ENCODE measurements around the gene GFRA4.

Gene GFRA4

GRCh38 chr20:3681931-3682781, 19.0 kb upstream of the GFRA4 start, which contains the start of gene ADAM33:
ADAM33 (minus strand) TSS chr20:3682010; CDS start chr20:3682004, 6 bp downstream.
- no peak within 1 kb of the TSS for H2BK5ac ChIP-seq (ENCODE audit: low read depth, low read length, poor library complexity)
- peak within 1 kb of the TSS; percentile 38 for H3K18ac ChIP-seq (ENCODE audit: low read length)
- peak within 1 kb of the TSS; percentile 16 for H2AK5ac ChIP-seq (ENCODE audit: low read length)
- H3K4me1 ChIP-seq (ENCODE audit: control insufficient read depth in 1 of 2, insufficient read depth in 2 of 2, low read length in 2 of 2), result peaks cover 29 to 32% of the 10 kb centered on the region in 2 experiments
- H3K9ac ChIP-seq (ENCODE audit: low read length), result peak within 1 kb of the TSS; percentile 20
- no peaks in the 10 kb centered on the region for H3K36me3 ChIP-seq (ENCODE audit: control insufficient read depth in 1 of 2, insufficient read depth in 2 of 2, low read length in 2 of 2)
- H4K91ac ChIP-seq (ENCODE audit: low read depth, low read length), result peak within 1 kb of the TSS; percentile 65
- H3K23ac ChIP-seq (ENCODE audit: low read length), result no peak within 1 kb of the TSS
- H2AFZ ChIP-seq (ENCODE audit: insufficient read depth, low read length, poor library complexity), result peak within 1 kb of the TSS; percentile 89
- no CpG with 5 or more reads among the region's 65 CpGs for WGBS (ENCODE audit: extremely low coverage, insufficient coverage, insufficient read length)
- peak within 1 kb of the TSS; percentile 30 for H2BK120ac ChIP-seq (ENCODE audit: insufficient read depth, low read length, poor library complexity)
- no peaks in the 10 kb centered on the region for H3K9me3 ChIP-seq (ENCODE audit: insufficient read depth, low read depth, low read length)
- peak within 1 kb of the TSS; percentile 20 for H3K4ac ChIP-seq (ENCODE audit: low read depth, low read length)
- H3K14ac ChIP-seq (ENCODE audit: low read length), result peak within 1 kb of the TSS; percentile 67
- no peak for DNase-seq
- H3K79me2 ChIP-seq (ENCODE audit: control insufficient read depth, insufficient read depth, low read length, poor library complexity), result peaks cover 1% of the 10 kb centered on the region
- peaks cover 2% of the 10 kb centered on the region for H3K27me3 ChIP-seq (ENCODE audit: insufficient read depth, low read length)
- peaks cover 8% of the 10 kb centered on the region for H3K79me1 ChIP-seq (ENCODE audit: low read length)
- peak within 1 kb of the TSS; percentile 77 for H2BK12ac ChIP-seq (ENCODE audit: low read length)
- H4K12ac ChIP-seq (ENCODE audit: low read depth, low read length), result no peak within 1 kb of the TSS
- H3K4me2 ChIP-seq (ENCODE audit: low read length), result peak within 1 kb of the TSS; percentile 79
- no peak within 1 kb of the TSS for H3K27ac ChIP-seq (ENCODE audit: low read depth, low read length)
- peak within 1 kb of the TSS; percentile 85 for H3K4me3 ChIP-seq (ENCODE audit: low read depth, low read length)
- H4K8ac ChIP-seq (ENCODE audit: low read depth, low read length), result peak within 1 kb of the TSS; percentile 62

GRCh38 chr20:3681352-3681930, 18.2 kb upstream of the GFRA4 start:
- peak overlapping the region; percentile 62 for H4K8ac ChIP-seq (ENCODE audit: low read depth, low read length)
- H3K9ac ChIP-seq (ENCODE audit: low read length), result peak overlapping the region; percentile 20
- peak overlapping the region; percentile 85 for H3K4me3 ChIP-seq (ENCODE audit: low read depth, low read length)
- no peak overlapping the region for H3K23ac ChIP-seq (ENCODE audit: low read length)
- H3K14ac ChIP-seq (ENCODE audit: low read length), result peak overlapping the region; percentile 67
- no peak overlapping the region for H3K27ac ChIP-seq (ENCODE audit: low read depth, low read length)
- no peak overlapping the region for H4K12ac ChIP-seq (ENCODE audit: low read depth, low read length)
- no peak for DNase-seq
- H3K36me3 ChIP-seq (ENCODE audit: control insufficient read depth in 1 of 2, insufficient read depth in 2 of 2, low read length in 2 of 2), result no peaks in the 10 kb centered on the region
- peaks cover 8% of the 10 kb centered on the region for H3K79me1 ChIP-seq (ENCODE audit: low read length)
- peak overlapping the region; percentile 89 for H2AFZ ChIP-seq (ENCODE audit: insufficient read depth, low read length, poor library complexity)
- peak overlapping the region; percentile 20 for H3K4ac ChIP-seq (ENCODE audit: low read depth, low read length)
- peaks cover 2% of the 10 kb centered on the region for H3K27me3 ChIP-seq (ENCODE audit: insufficient read depth, low read length)
- peaks cover 29 to 34% of the 10 kb centered on the region in 2 experiments for H3K4me1 ChIP-seq (ENCODE audit: control insufficient read depth in 1 of 2, insufficient read depth in 2 of 2, low read length in 2 of 2)
- no peaks in the 10 kb centered on the region for H3K9me3 ChIP-seq (ENCODE audit: insufficient read depth, low read depth, low read length)
- H2BK12ac ChIP-seq (ENCODE audit: low read length), result peak overlapping the region; percentile 77
- peak overlapping the region; percentile 38 for H3K18ac ChIP-seq (ENCODE audit: low read length)
- no CpG with 5 or more reads among the region's 32 CpGs for WGBS (ENCODE audit: extremely low coverage, insufficient coverage, insufficient read length)
- peak overlapping the region; percentile 79 for H3K4me2 ChIP-seq (ENCODE audit: low read length)
- H4K91ac ChIP-seq (ENCODE audit: low read depth, low read length), result peak overlapping the region; percentile 65
- no peak overlapping the region for H2BK5ac ChIP-seq (ENCODE audit: low read depth, low read length, poor library complexity)
- H3K79me2 ChIP-seq (ENCODE audit: control insufficient read depth, insufficient read depth, low read length, poor library complexity), result peaks cover 1% of the 10 kb centered on the region
- peak overlapping the region; percentile 30 for H2BK120ac ChIP-seq (ENCODE audit: insufficient read depth, low read length, poor library complexity)
- H2AK5ac ChIP-seq (ENCODE audit: low read length), result peak overlapping the region; percentile 16

GRCh38 chr20:3680701-3681351, 17.6 kb upstream of the GFRA4 start:
- Histone ChIP-seq H3K9me3 (ENCODE audit: insufficient read depth, low read depth, low read length) (no peaks in the 10 kb centered on the region), H3K9ac (ENCODE audit: low read length) (no peak overlapping the region), H4K8ac (ENCODE audit: low read depth, low read length) (peak overlapping the region; percentile 20), H4K91ac (ENCODE audit: low read depth, low read length) (peak overlapping the region; percentile 21), H3K36me3 (ENCODE audit: control insufficient read depth in 1 of 2, insufficient read depth in 2 of 2, low read length in 2 of 2) (no peaks in the 10 kb centered on the region), H2BK12ac (ENCODE audit: low read length) (no peak overlapping the region), H3K79me2 (ENCODE audit: control insufficient read depth, insufficient read depth, low read length, poor library complexity) (peaks cover 1% of the 10 kb centered on the region), H3K4me2 (ENCODE audit: low read length) (peak overlapping the region; percentile 79), H3K23ac (ENCODE audit: low read length) (peak overlapping the region; percentile 49), H2AK5ac (ENCODE audit: low read length) (no peak overlapping the region), H3K27ac (ENCODE audit: low read depth, low read length) (peak overlapping the region; percentile 73), H3K14ac (ENCODE audit: low read length) (peak overlapping the region; percentile 10), H3K4me1 (ENCODE audit: control insufficient read depth in 1 of 2, insufficient read depth in 2 of 2, low read length in 2 of 2) (peaks cover 29 to 34% of the 10 kb centered on the region in 2 experiments), H3K27me3 (ENCODE audit: insufficient read depth, low read length) (peaks cover 2% of the 10 kb centered on the region), H2BK120ac (ENCODE audit: insufficient read depth, low read length, poor library complexity) (peak overlapping the region; percentile 3), H3K4ac (ENCODE audit: low read depth, low read length) (peak overlapping the region; percentile 6), H3K79me1 (ENCODE audit: low read length) (peaks cover 8% of the 10 kb centered on the region), H2AFZ (ENCODE audit: insufficient read depth, low read length, poor library complexity) (no peak overlapping the region), H4K12ac (ENCODE audit: low read depth, low read length) (no peak overlapping the region), H3K18ac (ENCODE audit: low read length) (no peak overlapping the region), H2BK5ac (ENCODE audit: low read depth, low read length, poor library complexity) (no peak overlapping the region), H3K4me3 (ENCODE audit: low read depth, low read length) (peak overlapping the region; percentile 85)
- no CpG with 5 or more reads among the region's 15 CpGs for WGBS (ENCODE audit: extremely low coverage, insufficient coverage, insufficient read length)
- DNase-seq, result no peak
